Breast epithelium (tissue), 3 donors: ENCODE measurements around the gene PARP4.

Experiments
- POLR2A ChIP-seq: fragments of 450-650 bp; IDR thresholded peaks from one replicate; pipeline ENCODE4 v1.6.1; 2016; ENCODE audit warnings: antibody characterized with exemption, mild to moderate bottlenecking, moderate library complexity
- TF ChIP-seq, protein P1 (sequence below), 3 donors: fragments of 450-650 bp; IDR thresholded peaks; one replicate each; pipeline ENCODE4 v1.5.1; 2016 to 2017; ENCODE audit warnings: antibody characterized with exemption in 3 of 3, mild to moderate bottlenecking in 3 of 3, moderate library complexity in 3 of 3

DNA sequence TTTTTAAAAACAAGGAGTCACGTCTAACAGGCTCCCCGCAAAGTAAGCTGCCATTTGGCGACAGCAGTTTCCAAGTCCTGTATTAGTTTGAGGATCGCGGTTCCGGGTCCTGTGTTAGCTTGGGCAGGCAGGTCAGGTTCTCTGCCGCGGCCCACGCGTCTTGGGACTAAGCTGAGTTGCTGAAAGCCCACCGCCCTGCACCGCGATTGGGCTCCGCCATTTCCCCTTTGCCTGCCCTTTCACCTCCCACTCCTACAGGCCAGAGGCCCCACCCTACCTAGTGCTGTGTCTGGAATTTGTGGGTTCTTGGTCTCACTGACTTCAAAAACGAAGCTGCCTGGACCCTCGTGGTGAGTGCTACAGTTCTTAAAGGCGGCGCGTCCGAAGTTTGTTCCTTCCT is 6.8 kb downstream of the PARP4 start:
- TF ChIP-seq, protein P1, sequence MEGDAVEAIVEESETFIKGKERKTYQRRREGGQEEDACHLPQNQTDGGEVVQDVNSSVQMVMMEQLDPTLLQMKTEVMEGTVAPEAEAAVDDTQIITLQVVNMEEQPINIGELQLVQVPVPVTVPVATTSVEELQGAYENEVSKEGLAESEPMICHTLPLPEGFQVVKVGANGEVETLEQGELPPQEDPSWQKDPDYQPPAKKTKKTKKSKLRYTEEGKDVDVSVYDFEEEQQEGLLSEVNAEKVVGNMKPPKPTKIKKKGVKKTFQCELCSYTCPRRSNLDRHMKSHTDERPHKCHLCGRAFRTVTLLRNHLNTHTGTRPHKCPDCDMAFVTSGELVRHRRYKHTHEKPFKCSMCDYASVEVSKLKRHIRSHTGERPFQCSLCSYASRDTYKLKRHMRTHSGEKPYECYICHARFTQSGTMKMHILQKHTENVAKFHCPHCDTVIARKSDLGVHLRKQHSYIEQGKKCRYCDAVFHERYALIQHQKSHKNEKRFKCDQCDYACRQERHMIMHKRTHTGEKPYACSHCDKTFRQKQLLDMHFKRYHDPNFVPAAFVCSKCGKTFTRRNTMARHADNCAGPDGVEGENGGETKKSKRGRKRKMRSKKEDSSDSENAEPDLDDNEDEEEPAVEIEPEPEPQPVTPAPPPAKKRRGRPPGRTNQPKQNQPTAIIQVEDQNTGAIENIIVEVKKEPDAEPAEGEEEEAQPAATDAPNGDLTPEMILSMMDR (IDR thresholded peaks at IDR 0.05): no peak
- no peak for TF ChIP-seq POLR2A
